ENCODE measurements around the gene CX3CR1.

CX3CR1 gene

GRCh38 chr3:39254806-39255449, 24.9 kb downstream of the CX3CR1 start:
- 48 to 50% methylated on average over 2 of the region's 2 CpGs for WGBS, 2 experiments
- H3K27ac ChIP-seq (ENCODE audit: insufficient read depth, low read depth, low read length, poor library complexity, severe bottlenecking): no peak overlapping the region
- no peaks in the 10 kb centered on the region for H3K27me3 ChIP-seq (ENCODE audit: control insufficient read depth, insufficient read depth, low read length, poor library complexity, severe bottlenecking)
- no peaks in the 10 kb centered on the region for H3K36me3 ChIP-seq (ENCODE audit: control insufficient read depth, insufficient read depth, low read length)
- no peak overlapping the region for H3K4me3 ChIP-seq (ENCODE audit: insufficient read depth, low read depth, low read length)
- no peaks in the 10 kb centered on the region for H3K9me3 ChIP-seq (ENCODE audit: control insufficient read depth, low read length)
- H3K4me1 ChIP-seq (ENCODE audit: control insufficient read depth, insufficient read depth, low read length): no peaks in the 10 kb centered on the region

- Histone ChIP-seq H3K36me3 (ENCODE audit: control insufficient read depth, insufficient read depth, low read length) (no peaks in the 10 kb centered on the region), H3K4me3 (ENCODE audit: insufficient read depth, low read depth, low read length) (no peak overlapping the region), H3K4me1 (ENCODE audit: control insufficient read depth, insufficient read depth, low read length) (no peaks in the 10 kb centered on the region), H3K27ac (ENCODE audit: insufficient read depth, low read depth, low read length, poor library complexity, severe bottlenecking) (no peak overlapping the region), H3K27me3 (ENCODE audit: control insufficient read depth, insufficient read depth, low read length, poor library complexity, severe bottlenecking) (no peaks in the 10 kb centered on the region), H3K9me3 (ENCODE audit: control insufficient read depth, low read length) (no peaks in the 10 kb centered on the region)
- 94% methylated on average over 5 of the region's 5 CpGs for WGBS, 2 experiments
These were observed 28.3 kb downstream of the CX3CR1 start for GRCh38 chr3:39251576-39251975.

GRCh38 chr3:39250116-39250747, 29.6 kb downstream of the CX3CR1 start:
- Histone ChIP-seq H3K9me3 (ENCODE audit: control insufficient read depth, low read length) (no peaks in the 10 kb centered on the region), H3K4me1 (ENCODE audit: control insufficient read depth, insufficient read depth, low read length) (no peaks in the 10 kb centered on the region), H3K27me3 (ENCODE audit: control insufficient read depth, insufficient read depth, low read length, poor library complexity, severe bottlenecking) (no peaks in the 10 kb centered on the region), H3K4me3 (ENCODE audit: insufficient read depth, low read depth, low read length) (no peak overlapping the region), H3K36me3 (ENCODE audit: control insufficient read depth, insufficient read depth, low read length) (no peaks in the 10 kb centered on the region), H3K27ac (ENCODE audit: insufficient read depth, low read depth, low read length, poor library complexity, severe bottlenecking) (no peak overlapping the region)
- WGBS, 2 experiments: 63 to 88% methylated on average over 3 to 4 of the region's 4 CpGs

GRCh38 chr3:39249453-39250115, 30.3 kb downstream of the CX3CR1 start:
- H3K27me3 ChIP-seq (ENCODE audit: control insufficient read depth, insufficient read depth, low read length, poor library complexity, severe bottlenecking): no peaks in the 10 kb centered on the region
- no peaks in the 10 kb centered on the region for H3K36me3 ChIP-seq (ENCODE audit: control insufficient read depth, insufficient read depth, low read length)
- H3K9me3 ChIP-seq (ENCODE audit: control insufficient read depth, low read length): no peaks in the 10 kb centered on the region
- no peak overlapping the region for H3K27ac ChIP-seq (ENCODE audit: insufficient read depth, low read depth, low read length, poor library complexity, severe bottlenecking)
- no peak overlapping the region for H3K4me3 ChIP-seq (ENCODE audit: insufficient read depth, low read depth, low read length)
- H3K4me1 ChIP-seq (ENCODE audit: control insufficient read depth, insufficient read depth, low read length): no peaks in the 10 kb centered on the region
- WGBS, 2 experiments: 91 to 93% methylated on average over 6 of the region's 6 CpGs

GRCh38 chr3:39241561-39241960, 38.3 kb downstream of the CX3CR1 start:
- Histone ChIP-seq H3K27ac (ENCODE audit: insufficient read depth, low read depth, low read length, poor library complexity, severe bottlenecking) (no peak overlapping the region), H3K27me3 (ENCODE audit: control insufficient read depth, insufficient read depth, low read length, poor library complexity, severe bottlenecking) (no peaks in the 10 kb centered on the region), H3K4me1 (ENCODE audit: control insufficient read depth, insufficient read depth, low read length) (no peaks in the 10 kb centered on the region), H3K4me3 (ENCODE audit: insufficient read depth, low read depth, low read length) (no peak overlapping the region), H3K9me3 (ENCODE audit: control insufficient read depth, low read length) (no peaks in the 10 kb centered on the region), H3K36me3 (ENCODE audit: control insufficient read depth, insufficient read depth, low read length) (no peaks in the 10 kb centered on the region)

- no peaks in the 10 kb centered on the region for H3K27me3 ChIP-seq (ENCODE audit: control insufficient read depth, insufficient read depth, low read length, poor library complexity, severe bottlenecking)
- no peaks in the 10 kb centered on the region for H3K9me3 ChIP-seq (ENCODE audit: control insufficient read depth, low read length)
- H3K27ac ChIP-seq (ENCODE audit: insufficient read depth, low read depth, low read length, poor library complexity, severe bottlenecking): no peak overlapping the region
- WGBS, 2 experiments: 93% methylated on average over 6 of the region's 6 CpGs
- no peaks in the 10 kb centered on the region for H3K36me3 ChIP-seq (ENCODE audit: control insufficient read depth, insufficient read depth, low read length)
- no peaks in the 10 kb centered on the region for H3K4me1 ChIP-seq (ENCODE audit: control insufficient read depth, insufficient read depth, low read length)
- H3K4me3 ChIP-seq (ENCODE audit: insufficient read depth, low read depth, low read length): no peak overlapping the region
These were observed 42.8 kb downstream of the CX3CR1 start for GRCh38 chr3:39237027-39237426.

GRCh38 chr3:39234651-39235050, 45.2 kb downstream of the CX3CR1 start:
- 75 to 77% methylated on average over 2 of the region's 2 CpGs for WGBS, 2 experiments
- Histone ChIP-seq H3K27ac (ENCODE audit: insufficient read depth, low read depth, low read length, poor library complexity, severe bottlenecking) (no peak overlapping the region), H3K4me3 (ENCODE audit: insufficient read depth, low read depth, low read length) (no peak overlapping the region), H3K36me3 (ENCODE audit: control insufficient read depth, insufficient read depth, low read length) (no peaks in the 10 kb centered on the region), H3K27me3 (ENCODE audit: control insufficient read depth, insufficient read depth, low read length, poor library complexity, severe bottlenecking) (no peaks in the 10 kb centered on the region), H3K9me3 (ENCODE audit: control insufficient read depth, low read length) (no peaks in the 10 kb centered on the region), H3K4me1 (ENCODE audit: control insufficient read depth, insufficient read depth, low read length) (no peaks in the 10 kb centered on the region)

GRCh38 chr3:39232859-39233258, 47.0 kb downstream of the CX3CR1 start:
- H3K36me3 ChIP-seq (ENCODE audit: control insufficient read depth, insufficient read depth, low read length): no peaks in the 10 kb centered on the region
- H3K27me3 ChIP-seq (ENCODE audit: control insufficient read depth, insufficient read depth, low read length, poor library complexity, severe bottlenecking): no peaks in the 10 kb centered on the region
- H3K9me3 ChIP-seq (ENCODE audit: control insufficient read depth, low read length): no peaks in the 10 kb centered on the region
- 71 to 76% methylated on average over 2 of the region's 3 CpGs for WGBS, 2 experiments
- H3K4me3 ChIP-seq (ENCODE audit: insufficient read depth, low read depth, low read length): no peak overlapping the region
- H3K27ac ChIP-seq (ENCODE audit: insufficient read depth, low read depth, low read length, poor library complexity, severe bottlenecking): no peak overlapping the region
- no peaks in the 10 kb centered on the region for H3K4me1 ChIP-seq (ENCODE audit: control insufficient read depth, insufficient read depth, low read length)

GRCh38 chr3:39230453-39230852, 49.4 kb downstream of the CX3CR1 start:
- no peaks in the 10 kb centered on the region for H3K9me3 ChIP-seq (ENCODE audit: control insufficient read depth, low read length)
- no peaks in the 10 kb centered on the region for H3K27me3 ChIP-seq (ENCODE audit: control insufficient read depth, insufficient read depth, low read length, poor library complexity, severe bottlenecking)
- H3K4me1 ChIP-seq (ENCODE audit: control insufficient read depth, insufficient read depth, low read length): no peaks in the 10 kb centered on the region
- no peak overlapping the region for H3K4me3 ChIP-seq (ENCODE audit: insufficient read depth, low read depth, low read length)
- no peaks in the 10 kb centered on the region for H3K36me3 ChIP-seq (ENCODE audit: control insufficient read depth, insufficient read depth, low read length)
- WGBS, 2 experiments: 82% methylated on average over 1 of the region's 1 CpG; no CpG with 5 or more reads in 1 of the 2 experiments
- no peak overlapping the region for H3K27ac ChIP-seq (ENCODE audit: insufficient read depth, low read depth, low read length, poor library complexity, severe bottlenecking)

GRCh38 chr3:39228496-39228895, 51.3 kb downstream of the CX3CR1 start:
- Histone ChIP-seq H3K27ac (ENCODE audit: insufficient read depth, low read depth, low read length, poor library complexity, severe bottlenecking) (no peak overlapping the region), H3K9me3 (ENCODE audit: control insufficient read depth, low read length) (no peaks in the 10 kb centered on the region), H3K4me1 (ENCODE audit: control insufficient read depth, insufficient read depth, low read length) (no peaks in the 10 kb centered on the region), H3K4me3 (ENCODE audit: insufficient read depth, low read depth, low read length) (no peak overlapping the region), H3K27me3 (ENCODE audit: control insufficient read depth, insufficient read depth, low read length, poor library complexity, severe bottlenecking) (no peaks in the 10 kb centered on the region), H3K36me3 (ENCODE audit: control insufficient read depth, insufficient read depth, low read length) (no peaks in the 10 kb centered on the region)
- WGBS, 2 experiments: 96% methylated on average over 3 of the region's 4 CpGs

Data from ectodermal cell (in vitro differentiated cells).